NCI-H1417 (cell line): ENCODE data around the gene AKAP1.

Source experiments
- DNase-seq, 3 experiments: peaks; one replicate each; lab custom pipeline; 2025; lab: John Stamatoyannopoulos, UW

Gene AKAP1

GRCh38 chr17:57106107-57106835 is 21.2 kb downstream of the AKAP1 start:
- DNase-seq = peak in 2 of 3 experiments; percentile 12 to 27

DNA sequence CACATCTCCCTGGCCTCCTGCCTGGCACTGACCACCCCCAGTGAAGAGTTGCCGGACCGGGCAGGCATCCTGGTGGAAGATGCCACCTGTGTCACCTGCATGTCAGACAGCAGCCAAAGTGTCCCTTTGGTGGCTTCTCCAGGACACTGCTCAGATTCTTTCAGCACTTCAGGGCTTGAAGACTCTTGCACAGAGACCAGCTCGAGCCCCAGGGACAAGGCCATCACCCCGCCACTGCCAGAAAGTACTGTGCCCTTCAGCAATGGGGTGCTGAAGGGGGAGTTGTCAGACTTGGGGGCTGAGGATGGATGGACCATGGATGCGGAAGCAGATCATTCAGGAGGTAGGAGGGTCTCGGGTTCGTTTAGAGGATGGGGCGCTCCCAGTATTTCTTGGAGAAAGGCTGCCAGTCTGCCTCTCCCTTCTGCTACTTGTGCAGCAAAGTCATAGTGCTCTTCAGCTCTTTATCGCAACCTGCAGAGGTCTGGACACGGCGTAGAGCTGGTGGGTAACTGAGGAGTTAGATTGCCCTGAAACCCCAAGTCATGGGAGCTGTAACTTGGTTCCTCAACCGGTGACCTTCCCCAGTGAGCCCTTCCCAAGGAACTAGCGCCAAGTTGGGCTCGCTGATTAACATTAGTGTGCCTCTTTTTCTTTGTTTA is 21.9 kb downstream of the AKAP1 start:
- no peak for DNase-seq

- peak; percentile 12 to 94 (median 41) for DNase-seq
Observed at GRCh38 chr17:57107498-57108101, 22.6 kb downstream of the AKAP1 start.

DNA sequence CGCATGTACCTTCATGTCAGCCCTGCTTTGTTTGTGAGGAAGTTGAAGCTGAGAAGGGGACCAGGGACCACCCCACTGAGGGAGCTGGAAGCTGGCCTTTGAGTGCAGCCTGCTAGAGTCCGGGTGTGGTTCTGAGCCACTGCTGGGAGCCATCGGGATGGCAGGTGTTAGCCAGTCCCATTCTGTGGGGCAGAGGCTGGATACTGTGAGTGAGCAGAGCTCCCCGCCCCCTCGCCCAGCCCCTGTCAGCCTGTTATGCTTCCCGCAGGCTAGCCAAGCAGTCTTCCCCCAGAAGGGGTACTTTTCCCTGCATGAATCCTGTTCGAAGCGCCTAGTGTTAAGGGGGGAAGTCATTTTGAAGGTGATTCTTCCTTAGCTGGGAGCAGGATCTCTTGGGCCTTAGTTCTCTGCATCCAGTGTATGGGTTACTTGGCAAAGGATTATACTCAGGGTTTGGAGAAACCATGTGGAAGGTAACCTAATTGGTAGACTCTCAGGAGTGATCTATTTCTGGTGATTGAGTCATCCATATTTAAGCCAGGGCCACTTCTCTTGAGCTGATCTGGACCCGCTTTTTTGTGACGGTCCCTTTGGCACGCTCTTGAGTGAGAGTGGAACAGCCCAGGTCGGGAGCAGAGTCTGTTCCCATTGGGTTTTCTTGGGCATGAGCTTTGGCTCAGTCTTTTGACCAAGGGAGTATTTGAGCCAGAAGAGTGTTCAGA is 23.8 kb downstream of the AKAP1 start:
- DNase-seq = peak; percentile 22 to 72 (median 47)

DNA sequence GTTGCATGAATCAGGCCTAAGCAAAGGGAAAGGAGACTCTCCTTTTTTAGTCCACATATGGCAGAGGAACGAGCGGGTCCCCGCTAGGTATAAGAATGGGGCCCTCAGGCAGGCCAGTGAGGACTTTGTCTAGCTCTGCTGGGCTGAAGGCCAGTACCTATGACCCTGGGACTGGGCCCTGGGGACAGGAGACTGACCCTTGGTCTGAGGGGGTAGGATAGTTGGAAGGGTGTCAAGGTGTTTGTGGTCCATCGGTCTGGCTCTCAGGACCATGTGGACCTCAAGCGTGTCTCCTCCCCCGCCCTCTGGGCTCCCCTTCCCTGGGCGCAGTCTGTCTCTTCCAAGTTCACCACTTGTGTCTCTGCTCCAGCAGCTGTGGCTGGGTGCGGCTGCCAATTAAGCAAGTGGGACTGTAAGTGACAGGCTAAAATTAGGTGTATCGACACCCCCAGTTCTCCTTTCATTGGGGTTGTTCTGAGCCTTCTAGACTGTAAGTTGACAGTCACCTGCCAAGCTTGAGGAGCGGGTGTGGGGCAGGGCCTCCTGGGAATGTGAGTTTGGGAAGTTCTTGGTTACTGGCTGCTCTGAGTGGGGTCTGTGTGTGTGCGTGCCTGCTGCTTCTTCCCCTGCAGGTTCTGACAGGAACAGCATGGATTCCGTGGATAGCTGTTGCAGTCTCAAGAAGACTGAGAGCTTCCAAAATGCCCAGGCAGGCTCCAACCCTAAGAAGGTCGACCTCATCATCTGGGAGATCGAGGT is 24.5 kb downstream of the AKAP1 start:
- peak in 1 of 3 experiments; percentile 24 for DNase-seq

- no peak for DNase-seq
Observed at GRCh38 chr17:57110152-57110542, 25.1 kb downstream of the AKAP1 start.

- DNase-seq = no peak
Observed at GRCh38 chr17:57110579-57111325, 25.7 kb downstream of the AKAP1 start.

DNA sequence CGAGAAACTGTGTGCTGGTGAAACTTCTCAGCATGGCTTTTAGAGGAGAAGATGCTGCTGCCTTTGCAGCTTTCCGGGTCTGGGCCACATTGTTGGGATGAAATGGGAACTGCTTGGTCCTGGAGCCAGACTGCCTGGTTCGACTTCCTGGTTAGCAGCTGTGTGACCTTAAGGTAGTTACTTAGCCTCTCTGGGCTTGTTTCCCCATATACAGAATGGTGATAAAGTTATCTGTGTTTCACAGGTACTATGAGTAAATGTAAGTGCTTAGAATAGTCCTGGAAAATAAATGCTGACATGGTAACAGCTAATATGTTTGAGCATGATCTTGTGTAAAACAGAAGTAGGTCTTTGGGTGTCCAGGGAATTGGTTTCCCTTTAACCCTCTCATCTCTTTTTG is 26.3 kb downstream of the AKAP1 start:
- DNase-seq = no peak

DNA sequence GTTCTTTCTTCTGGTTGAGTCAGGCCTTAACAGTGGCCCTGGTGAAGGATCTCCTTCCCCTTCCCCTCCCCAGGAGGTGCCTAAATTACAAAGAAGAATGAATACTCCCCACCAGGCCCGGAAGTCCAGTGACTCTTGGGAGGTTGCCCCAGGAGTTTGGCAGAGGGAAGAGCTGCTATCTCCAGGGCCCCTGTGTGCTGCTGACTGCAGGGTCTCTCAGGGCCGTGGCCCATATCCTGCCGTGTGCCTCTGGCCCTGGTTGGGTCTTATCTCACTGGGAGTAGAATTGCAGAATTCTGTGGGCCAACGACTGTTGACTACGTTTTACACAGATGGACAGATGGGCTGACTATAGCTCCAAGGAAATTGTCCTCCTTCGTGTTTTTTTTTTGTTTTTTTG is 28.0 kb downstream of the AKAP1 start:
- DNase-seq = no peak

- no peak for DNase-seq
Observed at GRCh38 chr17:57113656-57114055, 28.6 kb downstream of the AKAP1 start.

DNA sequence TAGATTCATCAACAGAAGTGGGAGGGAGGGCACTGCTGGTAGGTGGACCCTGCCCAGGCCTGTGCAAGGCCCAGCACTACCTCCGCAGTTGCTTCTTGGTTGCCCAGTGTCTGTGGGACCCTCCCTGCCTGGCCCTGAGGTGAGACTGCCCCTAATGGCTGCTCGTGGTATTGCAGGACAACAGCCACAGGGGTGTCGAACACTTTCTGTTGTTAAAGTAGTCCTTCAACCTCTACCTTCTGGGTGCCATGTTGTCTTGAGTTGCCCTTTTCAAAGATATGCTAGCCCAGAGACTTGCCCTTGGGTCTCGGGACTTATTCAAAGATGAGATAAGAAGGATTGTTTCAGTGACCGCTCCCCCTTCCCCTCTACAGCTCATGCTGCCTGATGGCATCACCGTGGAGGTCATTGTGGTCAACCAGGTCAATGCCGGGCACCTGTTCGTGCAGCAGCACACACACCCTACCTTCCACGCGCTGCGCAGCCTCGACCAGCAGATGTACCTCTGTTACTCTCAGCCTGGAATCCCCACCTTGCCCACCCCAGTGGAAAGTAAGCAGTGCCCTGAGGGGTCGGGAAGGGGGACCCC is 29.1 kb downstream of the AKAP1 start:
- DNase-seq = peak; percentile 34 to 38 (median 35)

GRCh38 chr17:57115377-57115776 is 30.3 kb downstream of the AKAP1 start:
- DNase-seq = no peak

DNA sequence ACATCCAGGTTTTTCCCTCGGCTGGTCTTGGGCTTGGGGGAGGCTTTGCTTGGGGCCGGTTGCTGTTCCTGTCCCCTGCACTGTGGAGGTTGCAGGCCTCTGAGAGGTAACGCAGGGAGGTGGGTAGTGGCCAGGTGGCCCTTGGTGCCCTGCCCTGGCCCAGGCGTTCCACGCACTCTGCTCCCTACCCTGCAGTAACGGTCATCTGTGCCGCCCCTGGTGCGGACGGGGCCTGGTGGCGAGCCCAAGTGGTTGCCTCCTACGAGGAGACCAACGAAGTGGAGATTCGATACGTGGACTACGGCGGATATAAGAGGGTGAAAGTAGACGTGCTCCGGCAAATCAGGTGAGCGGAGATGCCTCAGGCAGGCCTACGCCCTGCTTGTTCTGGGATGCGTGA is 30.9 kb downstream of the AKAP1 start:
- no peak for DNase-seq

- no peak for DNase-seq
Observed at GRCh38 chr17:57117798-57118197, 32.8 kb downstream of the AKAP1 start.

- no peak for DNase-seq
Observed at GRCh38 chr17:57120814-57121213, 35.8 kb downstream of the AKAP1 start.

DNA sequence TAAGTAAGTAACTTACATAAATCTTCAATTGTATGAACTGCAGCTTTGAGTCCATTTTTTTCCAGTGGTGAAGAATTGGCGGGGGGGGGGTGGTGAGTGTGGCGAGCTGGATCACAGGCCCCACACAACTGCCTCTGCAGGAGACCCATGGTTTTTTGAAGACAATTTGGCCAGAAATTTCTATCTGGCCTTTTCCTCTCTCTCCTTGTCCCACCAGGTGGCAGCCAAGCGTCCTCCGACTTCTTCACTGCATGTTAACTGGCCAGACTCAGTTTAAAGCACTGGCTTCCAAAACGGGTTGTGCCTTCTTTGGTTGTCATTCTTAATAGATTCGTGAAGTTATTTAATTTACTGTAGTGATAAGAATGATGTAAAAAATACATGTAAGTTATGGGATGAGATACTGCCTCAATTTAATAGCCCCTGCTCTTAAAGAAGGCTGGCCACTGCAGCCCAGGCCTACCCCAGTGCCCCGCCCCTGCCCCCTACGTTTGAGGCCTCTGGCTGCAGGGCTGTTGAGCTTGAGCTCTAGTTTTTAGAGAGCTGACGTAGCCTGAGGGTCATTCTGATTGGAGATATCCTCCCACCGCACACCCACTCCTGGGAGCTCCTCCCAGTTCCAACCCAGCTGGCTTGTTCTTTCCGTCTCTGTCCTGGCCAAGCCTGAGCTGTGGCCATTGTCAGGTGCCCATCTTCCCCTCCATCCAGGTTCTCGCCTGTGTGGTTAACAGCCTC is 36.4 kb downstream of the AKAP1 start:
- peak in 2 of 3 experiments; percentile 19 to 67 for DNase-seq

- DNase-seq = no peak
Observed at GRCh38 chr17:57124053-57124452, 39.0 kb downstream of the AKAP1 start.

DNA sequence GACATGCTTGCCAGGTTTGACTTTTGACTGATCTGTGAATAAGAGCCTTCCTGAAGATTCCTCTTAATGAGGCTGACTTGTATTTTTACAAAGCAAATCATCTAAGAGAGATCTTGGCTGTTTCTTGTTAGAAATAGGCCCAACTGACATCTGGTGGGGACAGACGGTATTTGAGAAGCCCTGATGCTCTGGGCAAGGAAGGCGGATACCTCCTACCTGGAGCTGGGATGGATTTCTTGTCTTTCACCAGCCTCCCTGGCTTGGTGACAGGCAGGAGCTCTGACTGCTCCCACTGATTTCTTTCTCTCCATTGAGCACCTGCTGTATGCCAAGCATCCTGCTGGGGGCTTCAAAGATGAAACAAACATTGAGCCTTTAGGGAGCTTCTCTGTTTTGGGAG is 40.4 kb downstream of the AKAP1 start:
- DNase-seq = no peak

- DNase-seq = peak in 1 of 3 experiments; percentile 4
Observed at GRCh38 chr17:57125866-57126265, 40.8 kb downstream of the AKAP1 start.
